Effector CD8-positive, alpha-beta T cell (primary cell): ENCODE results near the gene BCL11B.

Experiments used
- DNase-seq: peaks from one replicate; lab custom pipeline; 2025; lab: John Stamatoyannopoulos, UW

Gene BCL11B

GRCh38 chr14:99224116-99224910 lies 47.7 kb downstream of the BCL11B start:
- DNase-seq = no peak

- DNase-seq = no peak
Observed at GRCh38 chr14:99221445-99221844, 50.6 kb downstream of the BCL11B start.

GRCh38 chr14:99217066-99217955 lies 54.7 kb downstream of the BCL11B start:
- no peak for DNase-seq

GRCh38 chr14:99216191-99216590 lies 55.8 kb downstream of the BCL11B start:
- DNase-seq = no peak

GRCh38 chr14:99215277-99215676 lies 56.7 kb downstream of the BCL11B start:
- no peak for DNase-seq

GRCh38 chr14:99214701-99215100 lies 57.3 kb downstream of the BCL11B start:
- DNase-seq = no peak

- no peak for DNase-seq
Observed at GRCh38 chr14:99213527-99213971, 58.4 kb downstream of the BCL11B start.

- DNase-seq = no peak
Observed at GRCh38 chr14:99213101-99213500, 58.9 kb downstream of the BCL11B start.

- no peak for DNase-seq
Observed at GRCh38 chr14:99212646-99213045, 59.4 kb downstream of the BCL11B start.

- no peak for DNase-seq
Observed at GRCh38 chr14:99212199-99212598, 59.8 kb downstream of the BCL11B start.

GRCh38 chr14:99211410-99211809 lies 60.6 kb downstream of the BCL11B start:
- DNase-seq = no peak

- DNase-seq = no peak
Observed at GRCh38 chr14:99210333-99210732, 61.7 kb downstream of the BCL11B start.

GRCh38 chr14:99209409-99209808 lies 62.6 kb downstream of the BCL11B start:
- DNase-seq = no peak

GRCh38 chr14:99208318-99208717 lies 63.7 kb downstream of the BCL11B start:
- DNase-seq = no peak

- no peak for DNase-seq
Observed at GRCh38 chr14:99207456-99207855, 64.5 kb downstream of the BCL11B start.

- no peak for DNase-seq
Observed at GRCh38 chr14:99206090-99206489, 65.9 kb downstream of the BCL11B start.

- no peak for DNase-seq
Observed at GRCh38 chr14:99205086-99205688, 66.8 kb downstream of the BCL11B start.

GRCh38 chr14:99203801-99204200 lies 68.2 kb downstream of the BCL11B start:
- DNase-seq = no peak

GRCh38 chr14:99203080-99203479 lies 68.9 kb downstream of the BCL11B start:
- DNase-seq = no peak

GRCh38 chr14:99202516-99202915 lies 69.5 kb downstream of the BCL11B start:
- DNase-seq = no peak

GRCh38 chr14:99201351-99202073 lies 70.5 kb downstream of the BCL11B start:
- DNase-seq = peak; percentile 31

GRCh38 chr14:99200654-99201005 lies 71.4 kb downstream of the BCL11B start:
- DNase-seq = no peak
